Measurements from ENCODE around the gene PDAP1.
A peak's percentile ranks its signal among the peaks of the same experiment; 100 is the strongest.

Gene PDAP1

DNA sequence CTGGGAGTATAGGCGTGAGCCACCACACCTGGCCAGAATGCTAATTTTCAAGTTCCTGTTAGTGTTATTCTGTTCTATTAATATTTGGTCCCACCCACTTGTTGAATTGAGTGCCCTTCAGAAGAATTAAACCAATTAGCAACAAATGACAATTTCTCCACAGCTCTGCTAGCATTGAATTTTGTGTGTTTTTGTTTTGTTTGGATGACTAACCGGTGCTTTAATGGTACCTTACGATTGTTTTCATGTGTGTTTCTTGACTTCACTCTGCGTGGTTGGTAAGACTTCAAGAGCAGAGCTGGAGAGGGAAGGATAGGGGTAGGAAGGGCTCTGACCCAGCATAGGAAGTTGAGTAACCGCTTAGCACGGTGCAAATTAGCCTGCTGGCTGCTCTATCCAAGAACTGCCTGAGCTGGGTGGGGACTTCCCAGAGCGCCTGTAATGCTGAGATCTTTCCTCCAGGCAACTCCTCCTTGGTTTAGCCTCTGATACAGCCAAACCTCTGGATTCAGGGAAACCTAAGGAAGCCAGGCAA, 29.3 kb downstream of the PDAP1 start:
- peak overlapping the region; percentile 55 for H3K4me3 ChIP-seq (ENCODE audit: low read length, poor library complexity, severe bottlenecking)
- peak overlapping the region; percentile 62 for H3K4me2 ChIP-seq (ENCODE audit: low read depth, low read length, poor library complexity, severe bottlenecking)
- TF ChIP-seq, protein P1, sequence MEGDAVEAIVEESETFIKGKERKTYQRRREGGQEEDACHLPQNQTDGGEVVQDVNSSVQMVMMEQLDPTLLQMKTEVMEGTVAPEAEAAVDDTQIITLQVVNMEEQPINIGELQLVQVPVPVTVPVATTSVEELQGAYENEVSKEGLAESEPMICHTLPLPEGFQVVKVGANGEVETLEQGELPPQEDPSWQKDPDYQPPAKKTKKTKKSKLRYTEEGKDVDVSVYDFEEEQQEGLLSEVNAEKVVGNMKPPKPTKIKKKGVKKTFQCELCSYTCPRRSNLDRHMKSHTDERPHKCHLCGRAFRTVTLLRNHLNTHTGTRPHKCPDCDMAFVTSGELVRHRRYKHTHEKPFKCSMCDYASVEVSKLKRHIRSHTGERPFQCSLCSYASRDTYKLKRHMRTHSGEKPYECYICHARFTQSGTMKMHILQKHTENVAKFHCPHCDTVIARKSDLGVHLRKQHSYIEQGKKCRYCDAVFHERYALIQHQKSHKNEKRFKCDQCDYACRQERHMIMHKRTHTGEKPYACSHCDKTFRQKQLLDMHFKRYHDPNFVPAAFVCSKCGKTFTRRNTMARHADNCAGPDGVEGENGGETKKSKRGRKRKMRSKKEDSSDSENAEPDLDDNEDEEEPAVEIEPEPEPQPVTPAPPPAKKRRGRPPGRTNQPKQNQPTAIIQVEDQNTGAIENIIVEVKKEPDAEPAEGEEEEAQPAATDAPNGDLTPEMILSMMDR (conservative IDR thresholded peaks at IDR 0.05; ENCODE audit: low read length), result no peak
- no peak for TF ChIP-seq EZH2phosphoT487 (IDR thresholded peaks at IDR 0.05; ENCODE audit: borderline replicate concordance)

DNA sequence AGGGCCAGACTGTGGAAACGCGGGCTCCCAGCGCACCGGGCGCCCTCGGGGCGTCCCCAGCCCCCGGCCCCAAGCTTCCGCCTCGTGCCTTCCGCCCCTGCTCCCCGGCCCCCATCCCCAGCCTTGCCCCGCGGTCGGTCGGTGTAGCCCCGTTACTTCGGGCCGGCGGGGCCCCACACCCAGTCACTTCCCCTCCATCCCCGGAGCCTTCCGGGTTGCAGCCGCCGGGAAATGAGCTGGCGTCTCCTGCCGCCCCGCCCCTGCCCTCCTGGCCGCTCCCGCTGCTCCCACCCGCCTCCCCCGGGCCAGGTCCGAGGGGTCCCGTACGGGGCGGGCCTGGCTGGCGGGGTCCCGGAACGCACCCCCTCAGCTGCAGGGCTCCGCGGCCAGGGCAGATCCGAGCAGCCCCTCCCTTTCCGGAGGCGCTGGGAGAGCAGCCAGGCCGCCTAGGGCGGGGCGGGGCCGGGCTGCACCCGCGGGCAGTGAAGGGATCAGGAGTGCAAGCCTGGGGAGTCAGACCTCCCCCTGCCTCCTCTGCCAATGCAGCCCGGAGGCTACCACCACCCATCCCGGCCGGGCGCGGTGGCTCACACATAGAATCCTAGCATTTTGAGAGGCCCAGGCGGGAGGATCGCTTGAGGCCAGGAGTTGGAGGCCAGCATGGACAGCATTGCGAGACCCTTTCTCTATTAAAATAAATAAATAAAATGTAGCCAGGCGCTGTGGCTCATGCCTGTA, 33.2 kb downstream of the PDAP1 start:
- Histone ChIP-seq H3K27me3 (ENCODE audit: insufficient read depth, low read length, poor library complexity, severe bottlenecking) (no peaks in the 10 kb centered on the region), H3K9ac (ENCODE audit: low read depth, low read length, poor library complexity, severe bottlenecking) (peak overlapping the region; percentile 94), H3K36me3 (ENCODE audit: insufficient read depth, low read length) (peaks cover 4% of the 10 kb centered on the region; the same call in 1 of the 2 replicates), H3K4me2 (ENCODE audit: low read depth, low read length, poor library complexity, severe bottlenecking) (peak overlapping the region; percentile 64), H4K20me1 (ENCODE audit: insufficient read depth, low read length, poor library complexity, severe bottlenecking) (peaks cover 20% of the 10 kb centered on the region), H3K79me2 (ENCODE audit: insufficient read depth, low read length) (peaks cover 50% of the 10 kb centered on the region), H3K9me2 (replicated peaks; ENCODE audit: low read depth, low read length) (no peaks in the 10 kb centered on the region), H3F3A (ENCODE audit: low read depth) (no peaks in the 10 kb centered on the region), H2AFZ (ENCODE audit: low read length) (peak overlapping the region; percentile 99), H3K4me1 (ENCODE audit: insufficient read depth, low read length, poor library complexity, severe bottlenecking) (peaks cover 21% of the 10 kb centered on the region), H3K4me3 (ENCODE audit: low read length, poor library complexity, severe bottlenecking) (peak overlapping the region; percentile 92), H3K9me3 (ENCODE audit: insufficient read depth, low read depth, low read length) (no peaks in the 10 kb centered on the region)
- TF ChIP-seq, protein P1 (conservative IDR thresholded peaks at IDR 0.05; ENCODE audit: low read length), result no peak
- TF ChIP-seq EZH2phosphoT487 (IDR thresholded peaks at IDR 0.05; ENCODE audit: borderline replicate concordance), result no peak

More for the DNA sequence above, 29.3 kb downstream of the PDAP1 start:
- peak overlapping the region; percentile 43 for H3K9ac ChIP-seq (ENCODE audit: low read depth, low read length, poor library complexity, severe bottlenecking)
- H2AFZ ChIP-seq (ENCODE audit: low read length), result no peak overlapping the region
- peaks cover 4% of the 10 kb centered on the region; the same call in 1 of the 2 replicates for H3K36me3 ChIP-seq (ENCODE audit: insufficient read depth, low read length)
- H3K9me2 ChIP-seq (replicated peaks; ENCODE audit: low read depth, low read length), result no peaks in the 10 kb centered on the region
- no peaks in the 10 kb centered on the region for H3F3A ChIP-seq (ENCODE audit: low read depth)
- peaks cover 33% of the 10 kb centered on the region for H3K4me1 ChIP-seq (ENCODE audit: insufficient read depth, low read length, poor library complexity, severe bottlenecking)
- peaks cover 22% of the 10 kb centered on the region for H4K20me1 ChIP-seq (ENCODE audit: insufficient read depth, low read length, poor library complexity, severe bottlenecking)
- no peaks in the 10 kb centered on the region for H3K27me3 ChIP-seq (ENCODE audit: insufficient read depth, low read length, poor library complexity, severe bottlenecking)
- H3K79me2 ChIP-seq (ENCODE audit: insufficient read depth, low read length), result peaks cover 80% of the 10 kb centered on the region
- no peaks in the 10 kb centered on the region for H3K9me3 ChIP-seq (ENCODE audit: insufficient read depth, low read depth, low read length)

DNA sequence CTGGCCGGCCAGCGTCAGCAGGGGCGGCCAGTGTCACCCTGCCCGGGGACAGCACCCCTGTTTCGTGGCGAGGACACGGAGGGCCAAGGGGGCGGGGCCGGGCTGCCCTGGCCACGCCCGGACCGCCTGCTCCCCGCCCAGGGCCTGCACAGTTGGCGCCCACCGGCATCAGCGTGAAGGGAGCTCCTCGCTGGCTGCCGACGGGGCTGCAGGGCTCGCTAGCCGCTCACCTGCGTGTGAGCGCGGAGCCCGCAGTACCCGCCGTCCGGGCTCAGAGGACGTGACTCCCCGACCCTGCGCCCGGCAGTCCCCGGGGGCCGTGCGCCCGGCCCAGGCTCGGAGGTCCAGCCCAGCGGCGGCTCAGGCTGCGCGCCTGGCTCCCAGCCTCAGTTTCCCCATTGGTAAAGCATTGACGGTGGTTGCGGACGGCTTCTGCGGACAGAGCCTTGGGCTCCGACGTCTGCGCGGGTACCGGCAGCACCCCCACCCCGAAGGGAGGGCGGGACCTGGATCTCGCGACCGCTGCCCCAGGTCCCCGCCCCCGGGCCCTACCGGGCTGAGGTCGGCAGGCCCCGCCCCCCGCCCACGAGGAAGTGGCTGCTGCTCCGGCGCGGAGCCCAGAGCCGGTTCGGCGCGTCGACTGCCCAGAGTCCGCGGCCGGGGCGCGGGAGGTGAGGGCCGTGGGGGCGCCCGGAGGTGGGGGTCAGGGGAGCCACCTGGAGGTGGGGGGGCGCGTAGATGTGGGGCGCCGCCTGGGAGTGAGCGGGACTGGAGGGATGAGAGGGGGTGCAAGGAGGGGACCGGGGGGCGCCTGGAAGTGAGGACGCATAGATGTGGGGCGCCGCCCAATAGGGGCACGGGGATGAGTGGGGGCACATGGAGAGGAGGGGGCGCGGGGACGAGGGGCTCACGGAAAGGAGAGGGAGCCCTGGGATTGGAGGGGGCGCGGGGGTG, 34.0 kb downstream of the PDAP1 start, which contains the start of gene ARPC1B:
ARPC1B (plus strand) TSS at position 620 of the 954 bp plus-strand sequence. CDS start 10,985 bp downstream, outside the sequence.
- Histone ChIP-seq H2AFZ (ENCODE audit: low read length) (peak within 1 kb of the TSS; percentile 99), H3K27me3 (ENCODE audit: insufficient read depth, low read length, poor library complexity, severe bottlenecking) (no peaks in the 10 kb centered on the region), H3K79me2 (ENCODE audit: insufficient read depth, low read length) (peaks cover 43% of the 10 kb centered on the region), H3K36me3 (ENCODE audit: insufficient read depth, low read length) (peaks cover 4% of the 10 kb centered on the region; the same call in 1 of the 2 replicates), H3K4me3 (ENCODE audit: low read length, poor library complexity, severe bottlenecking) (peak within 1 kb of the TSS; percentile 92), H3K9me3 (ENCODE audit: insufficient read depth, low read depth, low read length) (no peaks in the 10 kb centered on the region), H3F3A (ENCODE audit: low read depth) (no peaks in the 10 kb centered on the region), H4K20me1 (ENCODE audit: insufficient read depth, low read length, poor library complexity, severe bottlenecking) (peaks cover 20% of the 10 kb centered on the region), H3K4me1 (ENCODE audit: insufficient read depth, low read length, poor library complexity, severe bottlenecking) (peaks cover 13% of the 10 kb centered on the region), H3K9ac (ENCODE audit: low read depth, low read length, poor library complexity, severe bottlenecking) (peak within 1 kb of the TSS; percentile 94), H3K9me2 (replicated peaks; ENCODE audit: low read depth, low read length) (no peaks in the 10 kb centered on the region), H3K4me2 (ENCODE audit: low read depth, low read length, poor library complexity, severe bottlenecking) (peak within 1 kb of the TSS; percentile 64)
- TF ChIP-seq, protein P1 (conservative IDR thresholded peaks at IDR 0.05; ENCODE audit: low read length), result no peak

Measured in Loucy (cell line).